GM18505 (cell line): ENCODE measurements around the gene ACTL6B.

ENCODE experiments used
- ATAC-seq: cut with Tn5 transposase; IDR thresholded peaks from one replicate; pipeline ENCODE4 v1.9.1; 2021; ENCODE audit not compliant: unreplicated experiment
- POLR2A ChIP-seq: IDR thresholded peaks from 4 replicates; pipeline ENCODE4 v1.6.1; 2011; ENCODE audit warnings: borderline replicate concordance; ENCODE audit not compliant: insufficient read depth, insufficient read length; ENCODE audit errors: extremely low read depth

ACTL6B gene

GRCh38 chr7:100621554-100621953, 34.7 kb downstream of the ACTL6B start:
- no peak for TF ChIP-seq POLR2A
- no peak for ATAC-seq

GRCh38 chr7:100620804-100621203, 35.4 kb downstream of the ACTL6B start:
- no peak for TF ChIP-seq POLR2A
- ATAC-seq, result no peak

GRCh38 chr7:100620239-100620638, 36.0 kb downstream of the ACTL6B start:
- no peak for ATAC-seq

GRCh38 chr7:100614308-100614861, 41.9 kb downstream of the ACTL6B start:
- no peak for ATAC-seq
- TF ChIP-seq POLR2A, result no peak

More at GRCh38 chr7:100620239-100620638, 36.0 kb downstream of the ACTL6B start:
- no peak for TF ChIP-seq POLR2A

GRCh38 chr7:100613412-100614175, 42.7 kb downstream of the ACTL6B start:
- no peak for TF ChIP-seq POLR2A
- no peak for ATAC-seq

GRCh38 chr7:100612730-100613390, 43.4 kb downstream of the ACTL6B start:
- no peak for ATAC-seq

GRCh38 chr7:100611983-100612729, 44.1 kb downstream of the ACTL6B start, which contains the start of gene MOSPD3:
Gene MOSPD3, plus strand, starts transcription at chr7:100612540. Its CDS starts 252 bp downstream, at chr7:100612792.
- TF ChIP-seq POLR2A, result peak; percentile 92
- ATAC-seq, result peak; percentile 88

More at GRCh38 chr7:100612730-100613390, 43.4 kb downstream of the ACTL6B start:
- no peak for TF ChIP-seq POLR2A

GRCh38 chr7:100609958-100610357, 46.3 kb downstream of the ACTL6B start:
- no peak for TF ChIP-seq POLR2A
- ATAC-seq, result no peak

GRCh38 chr7:100607111-100607510, 49.1 kb downstream of the ACTL6B start:
- ATAC-seq, result no peak
- no peak for TF ChIP-seq POLR2A

- no peak for TF ChIP-seq POLR2A
- no peak for ATAC-seq
These were observed 49.9 kb downstream of the ACTL6B start for GRCh38 chr7:100606313-100606712.

GRCh38 chr7:100604976-100605911, 51.0 kb downstream of the ACTL6B start:
- no peak for TF ChIP-seq POLR2A
- ATAC-seq, result no peak

- TF ChIP-seq POLR2A, result peak; percentile 29
- no peak for ATAC-seq
These were observed 51.9 kb downstream of the ACTL6B start for GRCh38 chr7:100604028-100604975.

GRCh38 chr7:100603726-100604027, 52.6 kb downstream of the ACTL6B start:
- TF ChIP-seq POLR2A, result no peak
- ATAC-seq, result no peak
